Fibroblast of lung (primary cell): ENCODE data around the gene RBP4. TPM values are rescaled to one million over a fixed set of nuclear protein-coding genes. Genes with fewer than 3 reads are reported as not detected.

Experiments used
- DNase-seq, 2 donors: peaks; one replicate each; pipeline versions ENCODE4 v3.0.0 to v3.0.0-alpha.2; 2010; ENCODE audit warnings: low read depth in 2 of 2
- H2AFZ ChIP-seq: 2 replicates; pipeline ENCODE4 v1.5.1; 2012; ENCODE audit warnings: low read length, control low read depth, inconsistent platforms
- H3K27ac ChIP-seq: 2 replicates; pipeline ENCODE4 v1.5.1; 2011; ENCODE audit warnings: low read length, control low read depth; ENCODE audit not compliant: insufficient read depth
- H3K27me3 ChIP-seq: 2 replicates; pipeline ENCODE4 v1.5.1; 2011; ENCODE audit warnings: mild to moderate bottlenecking, low read length; ENCODE audit not compliant: control insufficient read depth, insufficient read depth
- H3K36me3 ChIP-seq: 2 replicates; pipeline ENCODE4 v1.5.1; 2011; ENCODE audit warnings: low read length; ENCODE audit not compliant: control insufficient read depth, insufficient read depth
- H3K4me1 ChIP-seq: 2 replicates; pipeline ENCODE4 v1.5.1; 2011; ENCODE audit warnings: low read length; ENCODE audit not compliant: control insufficient read depth, insufficient read depth; ENCODE audit errors: extremely low read depth
- H3K4me2 ChIP-seq: 2 replicates; pipeline ENCODE4 v1.5.1; 2011; ENCODE audit warnings: low read length, control low read depth; ENCODE audit not compliant: insufficient read depth; ENCODE audit errors: extremely low read depth
- H3K4me3 ChIP-seq, 4 experiments: fragments of 200-600 bp in 1 of 4; sonication (generic) in 1 of 4; replicated peaks in 1 of 4; 2 replicates each; pipeline ENCODE4 v1.5.1; 2011 to 2016; ENCODE audit warnings: low read length in 4 of 4, low read depth in 3 of 4, mild to moderate bottlenecking in 3 of 4, control low read depth in 2 of 4, inconsistent platforms in 1 of 4, mixed read lengths in 1 of 4; ENCODE audit not compliant: insufficient read depth in 1 of 4; ENCODE audit errors: control extremely low read depth in 1 of 4
- H3K79me2 ChIP-seq: 2 replicates; pipeline ENCODE4 v1.5.1; 2012; ENCODE audit warnings: mild to moderate bottlenecking, low read length, inconsistent platforms; ENCODE audit not compliant: control insufficient read depth, insufficient read depth
- H3K9ac ChIP-seq: 2 replicates; pipeline ENCODE4 v1.5.1; 2011; ENCODE audit warnings: mild to moderate bottlenecking, low read length, control low read depth; ENCODE audit not compliant: insufficient read depth
- H3K9me3 ChIP-seq: 2 replicates; pipeline ENCODE4 v1.5.1; 2012; ENCODE audit warnings: low read depth, low read length; ENCODE audit not compliant: control insufficient read depth, insufficient read depth
- H4K20me1 ChIP-seq: 2 replicates; pipeline ENCODE4 v1.5.1; 2011; ENCODE audit warnings: low read length; ENCODE audit not compliant: control insufficient read depth, insufficient read depth; ENCODE audit errors: extremely low read depth
- CTCF ChIP-seq, 2 donors: IDR thresholded peaks in 1 of 2; conservative IDR thresholded peaks in 1 of 2; 1 replicate in 1 of 2; 2 replicates in 1 of 2; pipeline ENCODE4 v1.5.1; 2011 to 2012; ENCODE audit warnings: low read length in 2 of 2, control low read depth in 1 of 2, inconsistent platforms in 1 of 2, low read depth in 1 of 2, mild to moderate bottlenecking in 1 of 2
- EZH2 ChIP-seq: IDR thresholded peaks from 2 replicates; pipeline ENCODE4 v1.5.1; 2012; ENCODE audit warnings: low read length, control low read depth, mild to moderate bottlenecking; ENCODE audit errors: missing control alignments
- polyA plus RNA-seq, 2 donors: library from polyadenylated mRNA; depleted of rRNA in 1 of 2; stranded (reverse) in 1 of 2; unstranded in 1 of 2; fragments of >200 nt; gene quantifications; 2 replicates each; pipeline ENCODE4 v1.2.1, GENCODE V29; 2011 to 2012; ENCODE audit warnings: missing spikeins in 1 of 2
- total RNA-seq: library from RNA; depleted of rRNA; stranded (reverse); fragments of >200 nt; gene quantifications from 2 replicates; pipeline ENCODE4 v1.2.1, GENCODE V29; 2014

The RBP4 gene
- total and polyA plus RNA-seq, 2 donors (not counting 1 experiment from before 2014, with no cell fraction given) = 0.28 TPM; not detected in 1

- Histone ChIP-seq H3K27me3 (peaks cover 8% of the 10 kb centered on the region), H2AFZ (no peak overlapping the region), H3K4me1 (no peaks in the 10 kb centered on the region), H3K79me2 (no peaks in the 10 kb centered on the region), H3K9ac (no peak overlapping the region), H3K4me3 (no peak overlapping the region), H3K36me3 (no peaks in the 10 kb centered on the region), H3K9me3 (no peaks in the 10 kb centered on the region), H3K27ac (no peak overlapping the region), H3K4me2 (no peak overlapping the region), H4K20me1 (no peaks in the 10 kb centered on the region)
- TF ChIP-seq CTCF (conservative IDR thresholded peaks at IDR 0.05 in 1 of 2, IDR thresholded peaks at IDR 0.05 in 1 of 2; ENCODE audit: low read depth in 1 of 2, low read length in 2 of 2) (no peak), EZH2 (no peak)
- no peak for DNase-seq
Measured at GRCh38 chr10:93595378-93596161, 5.5 kb downstream of the RBP4 start.

GRCh38 chr10:93594518-93594917 lies 6.5 kb downstream of the RBP4 start:
- no peak overlapping the region for H3K4me3 ChIP-seq
- no peak overlapping the region for H3K4me2 ChIP-seq
- H4K20me1 ChIP-seq = no peaks in the 10 kb centered on the region
- H3K27me3 ChIP-seq = peaks cover under 1% of the 10 kb centered on the region
- no peak overlapping the region for H3K27ac ChIP-seq
- no peaks in the 10 kb centered on the region for H3K4me1 ChIP-seq
- H3K9me3 ChIP-seq = no peaks in the 10 kb centered on the region
- H3K79me2 ChIP-seq = no peaks in the 10 kb centered on the region
- DNase-seq = no peak
- TF ChIP-seq EZH2 (no peak), CTCF (conservative IDR thresholded peaks at IDR 0.05 in 1 of 2, IDR thresholded peaks at IDR 0.05 in 1 of 2; ENCODE audit: low read depth in 1 of 2, low read length in 2 of 2) (no peak)
- H3K36me3 ChIP-seq = no peaks in the 10 kb centered on the region
- H3K9ac ChIP-seq = no peak overlapping the region
- no peak overlapping the region for H2AFZ ChIP-seq

- Histone ChIP-seq H3K9ac (no peak overlapping the region), H2AFZ (no peak overlapping the region), H3K36me3 (no peaks in the 10 kb centered on the region), H4K20me1 (no peaks in the 10 kb centered on the region), H3K4me2 (no peak overlapping the region), H3K79me2 (no peaks in the 10 kb centered on the region), H3K27me3 (no peaks in the 10 kb centered on the region), H3K27ac (no peak overlapping the region), H3K9me3 (no peaks in the 10 kb centered on the region), H3K4me1 (no peaks in the 10 kb centered on the region), H3K4me3 (no peak overlapping the region)
- TF ChIP-seq EZH2 (no peak), CTCF (conservative IDR thresholded peaks at IDR 0.05 in 1 of 2, IDR thresholded peaks at IDR 0.05 in 1 of 2; ENCODE audit: low read depth in 1 of 2, low read length in 2 of 2) (no peak)
- DNase-seq = no peak
Measured at GRCh38 chr10:93593749-93594148, 7.3 kb downstream of the RBP4 start.
